HepG2 (cell line): ENCODE data around the gene ECSIT. TPM values are rescaled to one million over a fixed set of nuclear protein-coding genes. Genes with fewer than 3 reads are reported as not detected.

Experiments used
- ATAD3A ChIP-seq: sonication (generic); formaldehyde crosslinking; IDR thresholded peaks from 2 replicates; pipeline ENCODE4 v1.4.0; 2020; ENCODE audit warnings: missing genetic modification reagents
- CHD4 ChIP-seq: fragments of 200-600 bp; sonication (generic); IDR thresholded peaks from 2 replicates; pipeline ENCODE4 v1.7.0; 2017; ENCODE audit warnings: mild to moderate bottlenecking, low read length, borderline replicate concordance
- HDAC6 ChIP-seq: fragments of 200-600 bp; sonication (generic); IDR thresholded peaks from 2 replicates; pipeline ENCODE4 v1.7.0; 2017; ENCODE audit warnings: mild to moderate bottlenecking, antibody characterized with exemption, low read length, low read depth
- JUND ChIP-seq: sonication (generic); formaldehyde crosslinking; IDR thresholded peaks from 2 replicates; pipeline ENCODE4 v1.8.0; 2022; ENCODE audit warnings: mild to moderate bottlenecking, missing genetic modification reagents
- MYC ChIP-seq: sonication (generic); formaldehyde crosslinking; IDR thresholded peaks from 2 replicates; pipeline ENCODE4 v1.9.0; 2021; ENCODE audit warnings: missing genetic modification reagents, borderline replicate concordance
- NR2F6 ChIP-seq, 2 experiments: IDR thresholded peaks; 2 replicates each; pipeline ENCODE4 v1.6.1; 2016; ENCODE audit warnings: antibody characterized with exemption in 1 of 2, mild to moderate bottlenecking in 1 of 2
- REXO4 ChIP-seq: sonication (generic); formaldehyde crosslinking; IDR thresholded peaks from 2 replicates; pipeline ENCODE4 v1.8.0; 2022; ENCODE audit warnings: missing genetic modification reagents, mild to moderate bottlenecking, borderline replicate concordance
- TGIF2 ChIP-seq: IDR thresholded peaks from 2 replicates; pipeline ENCODE4 v1.6.1; 2016; ENCODE audit warnings: control low read depth, missing compliant biosample characterization
- ZNF143 ChIP-seq: sonication (generic); formaldehyde crosslinking; IDR thresholded peaks from 2 replicates; pipeline ENCODE4 v1.4.0; 2020; ENCODE audit warnings: missing genetic modification reagents
- ZNF598 ChIP-seq: sonication (generic); formaldehyde crosslinking; IDR thresholded peaks from 2 replicates; pipeline ENCODE4 v1.5.1; 2020; ENCODE audit warnings: mild to moderate bottlenecking, missing genetic modification reagents, borderline replicate concordance
- ZNF670 ChIP-seq: sonication (generic); formaldehyde crosslinking; IDR thresholded peaks from 2 replicates; pipeline ENCODE4 v1.8.0; 2022; ENCODE audit warnings: mild to moderate bottlenecking, missing genetic modification reagents, borderline replicate concordance
- ZNF841 ChIP-seq: sonication (generic); formaldehyde crosslinking; IDR thresholded peaks from 2 replicates; pipeline ENCODE4 v1.8.1; 2023; ENCODE audit warnings: missing genetic modification reagents, borderline replicate concordance
- polyA plus RNA-seq, 8 experiments: library from polyadenylated mRNA; depleted of rRNA in 3 of 8; stranded (reverse) in 7 of 8; unstranded in 1 of 8; fragments of >200 nt; fragmentation: Illumina TruSeq in 4 of 8; extraction: Trizol in 4 of 8; gene quantifications; 2 replicates each; pipeline versions ENCODE4 v1.2.1 to v1.2.3, GENCODE V29; 2011 to 2016; ENCODE audit warnings: low read depth in 4 of 8, missing spikeins in 1 of 8, mixed read lengths in 1 of 8; ENCODE audit not compliant: insufficient read depth in 1 of 8
- total RNA-seq, 5 experiments: library from RNA; depleted of rRNA; stranded (reverse); fragments of >200 nt; fragmentation: Illumina TruSeq; extraction: Trizol; gene quantifications; 2 replicates each; pipeline ENCODE4 v1.2.3, GENCODE V29; 2016; ENCODE audit warnings: low read depth in 1 of 5
- TF ChIP-seq, protein P1 (sequence below), 2 experiments: IDR thresholded peaks; 2 replicates each; pipeline ENCODE4 v1.6.1; 2011 to 2012; ENCODE audit warnings: low read length in 2 of 2, borderline replicate concordance in 1 of 2, low read depth in 1 of 2, mild to moderate bottlenecking in 1 of 2, moderate library complexity in 1 of 2
- TF ChIP-seq, protein P2 (sequence below): IDR thresholded peaks from 2 replicates; pipeline ENCODE4 v1.6.1; 2016; ENCODE audit warnings: missing biosample characterization, missing genetic modification reagents, low read depth
- TF ChIP-seq, protein P3 (sequence below): IDR thresholded peaks from 2 replicates; pipeline ENCODE4 v1.4.0; 2020; ENCODE audit warnings: mild to moderate bottlenecking, missing genetic modification reagents
- TF ChIP-seq, protein P4 (sequence below): sonication (generic); formaldehyde crosslinking; IDR thresholded peaks from 2 replicates; pipeline ENCODE4 v1.5.0; 2020; ENCODE audit warnings: missing genetic modification reagents
- TF ChIP-seq, protein P5 (sequence below): sonication (generic); formaldehyde crosslinking; IDR thresholded peaks from 2 replicates; pipeline ENCODE4 v1.4.0; 2020; ENCODE audit warnings: missing genetic modification reagents, borderline replicate concordance

Gene ECSIT
- total and polyA plus RNA-seq, 2 of the 13 experiments (the other 11 are each of a cell fraction or from before 2014, with no cell fraction given): 36.4 to 62.3 TPM

DNA sequence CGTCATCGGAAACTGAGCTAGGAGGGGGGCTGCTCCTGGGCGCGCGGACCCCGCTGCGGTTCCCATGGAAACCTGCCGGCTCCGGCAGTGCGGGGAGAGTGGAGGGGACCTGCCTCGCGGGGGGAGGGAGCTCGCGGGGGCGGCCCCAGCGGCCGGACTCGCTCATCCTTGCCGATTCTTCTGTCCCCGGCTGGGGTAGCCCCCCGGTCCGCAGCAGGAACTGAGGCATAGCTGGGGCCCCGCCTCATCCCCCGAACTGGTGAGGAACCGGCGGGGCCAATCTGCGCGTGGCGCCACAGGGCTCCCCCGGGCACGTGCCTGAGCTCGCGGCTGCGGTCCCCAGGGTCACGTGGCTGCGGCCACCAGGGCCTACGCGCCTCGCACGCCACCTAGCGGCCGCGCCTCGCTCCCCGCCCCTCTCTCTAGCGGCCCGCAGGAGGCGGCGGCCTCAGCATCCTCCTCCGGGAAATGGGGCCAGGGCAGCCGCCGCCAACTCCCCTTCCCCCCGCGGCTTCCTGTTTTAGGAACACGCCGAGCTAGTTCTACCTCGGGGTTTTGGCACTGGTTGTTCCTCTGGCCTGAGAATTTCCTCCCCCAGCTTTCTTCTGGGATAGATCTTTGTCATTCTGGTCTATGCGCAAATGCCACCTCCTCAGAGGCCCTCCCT is 46.4 kb downstream of the ECSIT start (continued):
- TF ChIP-seq, protein P1, sequence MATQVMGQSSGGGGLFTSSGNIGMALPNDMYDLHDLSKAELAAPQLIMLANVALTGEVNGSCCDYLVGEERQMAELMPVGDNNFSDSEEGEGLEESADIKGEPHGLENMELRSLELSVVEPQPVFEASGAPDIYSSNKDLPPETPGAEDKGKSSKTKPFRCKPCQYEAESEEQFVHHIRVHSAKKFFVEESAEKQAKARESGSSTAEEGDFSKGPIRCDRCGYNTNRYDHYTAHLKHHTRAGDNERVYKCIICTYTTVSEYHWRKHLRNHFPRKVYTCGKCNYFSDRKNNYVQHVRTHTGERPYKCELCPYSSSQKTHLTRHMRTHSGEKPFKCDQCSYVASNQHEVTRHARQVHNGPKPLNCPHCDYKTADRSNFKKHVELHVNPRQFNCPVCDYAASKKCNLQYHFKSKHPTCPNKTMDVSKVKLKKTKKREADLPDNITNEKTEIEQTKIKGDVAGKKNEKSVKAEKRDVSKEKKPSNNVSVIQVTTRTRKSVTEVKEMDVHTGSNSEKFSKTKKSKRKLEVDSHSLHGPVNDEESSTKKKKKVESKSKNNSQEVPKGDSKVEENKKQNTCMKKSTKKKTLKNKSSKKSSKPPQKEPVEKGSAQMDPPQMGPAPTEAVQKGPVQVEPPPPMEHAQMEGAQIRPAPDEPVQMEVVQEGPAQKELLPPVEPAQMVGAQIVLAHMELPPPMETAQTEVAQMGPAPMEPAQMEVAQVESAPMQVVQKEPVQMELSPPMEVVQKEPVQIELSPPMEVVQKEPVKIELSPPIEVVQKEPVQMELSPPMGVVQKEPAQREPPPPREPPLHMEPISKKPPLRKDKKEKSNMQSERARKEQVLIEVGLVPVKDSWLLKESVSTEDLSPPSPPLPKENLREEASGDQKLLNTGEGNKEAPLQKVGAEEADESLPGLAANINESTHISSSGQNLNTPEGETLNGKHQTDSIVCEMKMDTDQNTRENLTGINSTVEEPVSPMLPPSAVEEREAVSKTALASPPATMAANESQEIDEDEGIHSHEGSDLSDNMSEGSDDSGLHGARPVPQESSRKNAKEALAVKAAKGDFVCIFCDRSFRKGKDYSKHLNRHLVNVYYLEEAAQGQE (IDR thresholded peaks at IDR 0.05; ENCODE audit: borderline replicate concordance in 1 of 2, low read depth in 1 of 2, low read length in 2 of 2): peak in 1 of 2 experiments; percentile 7; a peak in 2 of 4 replicates
- TF ChIP-seq ZNF670 (CRISPR knock-in tag) (peak; percentile 41; the same call in 1 of the 2 replicates), ZNF598 (CRISPR knock-in tag) (no peak), ATAD3A (CRISPR knock-in tag) (no peak), NR2F6 (IDR thresholded peaks at IDR 0.05) (no peak), NR2F6 (CRISPR knock-in tag; IDR thresholded peaks at IDR 0.05) (peak; percentile 43; the same call in 1 of the 2 replicates), JUND (CRISPR knock-in tag) (no peak), HDAC6 (no peak), ZNF143 (CRISPR knock-in tag) (peak; percentile 62), REXO4 (no peak), TGIF2 (CRISPR knock-in tag) (peak; percentile 66; the same call in 1 of the 2 replicates), CHD4 (peak; percentile 66; the same call in 1 of the 2 replicates), ZNF841 (CRISPR knock-in tag) (no peak), MYC (CRISPR knock-in tag) (peak; percentile 97)
- TF ChIP-seq, protein P2, sequence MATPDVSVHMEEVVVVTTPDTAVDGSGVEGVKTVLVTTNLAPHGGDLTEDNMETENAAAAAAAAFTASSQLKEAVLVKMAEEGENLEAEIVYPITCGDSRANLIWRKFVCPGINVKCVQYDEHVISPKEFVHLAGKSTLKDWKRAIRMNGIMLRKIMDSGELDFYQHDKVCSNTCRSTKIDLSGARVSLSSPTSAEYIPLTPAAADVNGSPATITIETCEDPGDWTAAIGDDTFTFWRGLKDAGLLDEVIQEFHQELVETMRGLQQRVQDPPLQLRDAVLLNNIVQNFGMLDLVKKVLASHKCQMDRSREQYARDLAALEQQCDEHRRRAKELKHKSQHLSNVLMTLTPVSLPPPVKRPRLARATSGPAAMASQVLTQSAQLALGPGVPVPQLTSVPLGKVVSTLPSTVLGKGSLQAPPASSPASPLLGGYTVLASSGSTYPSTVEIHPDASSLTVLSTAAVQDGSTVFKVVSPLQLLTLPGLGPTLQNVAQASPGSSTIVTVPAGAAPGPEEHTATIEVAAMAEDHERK (CRISPR knock-in tag): no peak
- TF ChIP-seq, protein P3, sequence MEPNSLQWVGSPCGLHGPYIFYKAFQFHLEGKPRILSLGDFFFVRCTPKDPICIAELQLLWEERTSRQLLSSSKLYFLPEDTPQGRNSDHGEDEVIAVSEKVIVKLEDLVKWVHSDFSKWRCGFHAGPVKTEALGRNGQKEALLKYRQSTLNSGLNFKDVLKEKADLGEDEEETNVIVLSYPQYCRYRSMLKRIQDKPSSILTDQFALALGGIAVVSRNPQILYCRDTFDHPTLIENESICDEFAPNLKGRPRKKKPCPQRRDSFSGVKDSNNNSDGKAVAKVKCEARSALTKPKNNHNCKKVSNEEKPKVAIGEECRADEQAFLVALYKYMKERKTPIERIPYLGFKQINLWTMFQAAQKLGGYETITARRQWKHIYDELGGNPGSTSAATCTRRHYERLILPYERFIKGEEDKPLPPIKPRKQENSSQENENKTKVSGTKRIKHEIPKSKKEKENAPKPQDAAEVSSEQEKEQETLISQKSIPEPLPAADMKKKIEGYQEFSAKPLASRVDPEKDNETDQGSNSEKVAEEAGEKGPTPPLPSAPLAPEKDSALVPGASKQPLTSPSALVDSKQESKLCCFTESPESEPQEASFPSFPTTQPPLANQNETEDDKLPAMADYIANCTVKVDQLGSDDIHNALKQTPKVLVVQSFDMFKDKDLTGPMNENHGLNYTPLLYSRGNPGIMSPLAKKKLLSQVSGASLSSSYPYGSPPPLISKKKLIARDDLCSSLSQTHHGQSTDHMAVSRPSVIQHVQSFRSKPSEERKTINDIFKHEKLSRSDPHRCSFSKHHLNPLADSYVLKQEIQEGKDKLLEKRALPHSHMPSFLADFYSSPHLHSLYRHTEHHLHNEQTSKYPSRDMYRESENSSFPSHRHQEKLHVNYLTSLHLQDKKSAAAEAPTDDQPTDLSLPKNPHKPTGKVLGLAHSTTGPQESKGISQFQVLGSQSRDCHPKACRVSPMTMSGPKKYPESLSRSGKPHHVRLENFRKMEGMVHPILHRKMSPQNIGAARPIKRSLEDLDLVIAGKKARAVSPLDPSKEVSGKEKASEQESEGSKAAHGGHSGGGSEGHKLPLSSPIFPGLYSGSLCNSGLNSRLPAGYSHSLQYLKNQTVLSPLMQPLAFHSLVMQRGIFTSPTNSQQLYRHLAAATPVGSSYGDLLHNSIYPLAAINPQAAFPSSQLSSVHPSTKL (CRISPR knock-in tag): peak; percentile 62; the same call in 1 of the 2 replicates
- TF ChIP-seq, protein P4, sequence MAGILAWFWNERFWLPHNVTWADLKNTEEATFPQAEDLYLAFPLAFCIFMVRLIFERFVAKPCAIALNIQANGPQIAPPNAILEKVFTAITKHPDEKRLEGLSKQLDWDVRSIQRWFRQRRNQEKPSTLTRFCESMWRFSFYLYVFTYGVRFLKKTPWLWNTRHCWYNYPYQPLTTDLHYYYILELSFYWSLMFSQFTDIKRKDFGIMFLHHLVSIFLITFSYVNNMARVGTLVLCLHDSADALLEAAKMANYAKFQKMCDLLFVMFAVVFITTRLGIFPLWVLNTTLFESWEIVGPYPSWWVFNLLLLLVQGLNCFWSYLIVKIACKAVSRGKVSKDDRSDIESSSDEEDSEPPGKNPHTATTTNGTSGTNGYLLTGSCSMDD: no peak
- TF ChIP-seq, protein P5, sequence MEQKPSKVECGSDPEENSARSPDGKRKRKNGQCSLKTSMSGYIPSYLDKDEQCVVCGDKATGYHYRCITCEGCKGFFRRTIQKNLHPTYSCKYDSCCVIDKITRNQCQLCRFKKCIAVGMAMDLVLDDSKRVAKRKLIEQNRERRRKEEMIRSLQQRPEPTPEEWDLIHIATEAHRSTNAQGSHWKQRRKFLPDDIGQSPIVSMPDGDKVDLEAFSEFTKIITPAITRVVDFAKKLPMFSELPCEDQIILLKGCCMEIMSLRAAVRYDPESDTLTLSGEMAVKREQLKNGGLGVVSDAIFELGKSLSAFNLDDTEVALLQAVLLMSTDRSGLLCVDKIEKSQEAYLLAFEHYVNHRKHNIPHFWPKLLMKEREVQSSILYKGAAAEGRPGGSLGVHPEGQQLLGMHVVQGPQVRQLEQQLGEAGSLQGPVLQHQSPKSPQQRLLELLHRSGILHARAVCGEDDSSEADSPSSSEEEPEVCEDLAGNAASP: peak; percentile 74; the same call in 1 of the 2 replicates
